Subcutaneous abdominal adipose tissue (tissue), 5 donors: ENCODE data around the gene TTC39B.

Experiments
- H3K27ac ChIP-seq: one replicate; pipeline ENCODE4 v1.7.0; 2013; ENCODE audit warnings: low read depth, mild to moderate bottlenecking, inconsistent platforms, low read length, moderate library complexity
- H3K27me3 ChIP-seq, 5 donors: one replicate each; pipeline ENCODE4 v1.7.0; 2013; ENCODE audit warnings: low read length in 5 of 5, inconsistent platforms in 1 of 5; ENCODE audit not compliant: control insufficient read depth in 5 of 5, insufficient read depth in 4 of 5
- H3K36me3 ChIP-seq, 5 donors: one replicate each; pipeline ENCODE4 v1.7.0; 2013; ENCODE audit warnings: low read length in 5 of 5; ENCODE audit not compliant: control insufficient read depth in 5 of 5, insufficient read depth in 5 of 5
- H3K4me1 ChIP-seq, 5 donors: one replicate each; pipeline ENCODE4 v1.7.0; 2013; ENCODE audit warnings: low read length in 5 of 5, mild to moderate bottlenecking in 3 of 5, moderate library complexity in 1 of 5; ENCODE audit not compliant: control insufficient read depth in 5 of 5, insufficient read depth in 5 of 5
- H3K4me3 ChIP-seq, 5 donors: one replicate each; pipeline ENCODE4 v1.7.0; 2013; ENCODE audit warnings: low read length in 5 of 5, low read depth in 1 of 5
- H3K9ac ChIP-seq, 5 donors: one replicate each; pipeline ENCODE4 v1.7.0; 2013; ENCODE audit warnings: low read length in 5 of 5, mild to moderate bottlenecking in 4 of 5, moderate library complexity in 3 of 5
- H3K9me3 ChIP-seq, 5 donors: one replicate each; pipeline ENCODE4 v1.7.0; 2013; ENCODE audit warnings: low read length in 5 of 5; ENCODE audit not compliant: control insufficient read depth in 5 of 5
- donor health status: healthy.
- donor health status: healthy.
- donor health status: healthy.
- donor health status: healthy.
- donor health status: healthy.

TTC39B gene

DNA sequence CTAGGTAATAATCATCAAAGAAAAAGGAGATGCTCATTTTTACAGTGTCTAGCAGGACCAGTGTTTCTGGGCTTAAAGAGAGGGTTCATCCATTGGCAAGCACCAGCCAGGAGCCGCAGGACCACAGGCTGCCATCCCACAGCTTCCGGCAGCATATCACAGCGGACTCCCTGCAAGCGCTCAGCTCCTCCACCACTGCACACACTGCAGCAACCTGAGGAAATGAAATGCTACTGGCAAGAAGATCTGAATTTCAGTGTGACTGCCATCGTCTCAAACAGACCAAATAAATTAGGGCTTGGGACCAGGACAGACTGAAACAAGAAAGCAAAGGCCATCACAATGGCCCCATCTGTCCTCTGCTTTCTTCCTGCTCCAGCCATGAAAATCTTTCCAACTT lies 114.2 kb downstream of the TTC39B start:
- no peak overlapping the region for H3K27ac ChIP-seq
- H3K9me3 ChIP-seq = peaks cover 0 to 4% (median 0%) of the 10 kb centered on the region in 5 donors
- H3K36me3 ChIP-seq = peaks cover 5 to 12% (median 6%) of the 10 kb centered on the region in 5 donors
- H3K4me1 ChIP-seq = no peaks in the 10 kb centered on the region
- H3K27me3 ChIP-seq = no peaks in the 10 kb centered on the region
- no peak overlapping the region for H3K9ac ChIP-seq
- H3K4me3 ChIP-seq = no peak overlapping the region

DNA sequence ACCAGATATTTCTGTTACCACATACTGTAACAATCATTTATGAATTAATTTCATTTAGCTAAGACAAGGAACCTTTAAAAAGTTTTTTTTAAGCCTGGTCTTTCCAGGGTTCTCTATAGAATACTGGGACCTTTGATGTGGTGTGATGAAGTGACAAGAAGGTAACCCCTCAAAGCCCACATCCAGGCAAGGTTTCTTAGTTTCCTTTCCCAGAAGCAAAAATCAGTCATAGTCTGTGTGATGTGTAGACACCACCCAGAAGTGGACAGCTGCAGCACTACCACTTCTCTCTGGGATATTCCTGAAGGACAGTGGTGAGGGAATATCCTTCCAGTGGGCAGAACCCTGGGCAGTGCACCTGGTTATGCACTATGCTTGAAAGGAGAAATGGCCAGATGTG lies 115.6 kb downstream of the TTC39B start:
- Histone ChIP-seq H3K4me3 (no peak overlapping the region), H3K36me3 (peaks cover 6 to 15% (median 11%) of the 10 kb centered on the region in 5 donors), H3K9ac (no peak overlapping the region), H3K9me3 (peaks cover 0 to 4% (median 0%) of the 10 kb centered on the region in 5 donors), H3K27ac (no peak overlapping the region), H3K4me1 (peaks cover 0 to 5% (median 0%) of the 10 kb centered on the region in 5 donors), H3K27me3 (no peaks in the 10 kb centered on the region)

DNA sequence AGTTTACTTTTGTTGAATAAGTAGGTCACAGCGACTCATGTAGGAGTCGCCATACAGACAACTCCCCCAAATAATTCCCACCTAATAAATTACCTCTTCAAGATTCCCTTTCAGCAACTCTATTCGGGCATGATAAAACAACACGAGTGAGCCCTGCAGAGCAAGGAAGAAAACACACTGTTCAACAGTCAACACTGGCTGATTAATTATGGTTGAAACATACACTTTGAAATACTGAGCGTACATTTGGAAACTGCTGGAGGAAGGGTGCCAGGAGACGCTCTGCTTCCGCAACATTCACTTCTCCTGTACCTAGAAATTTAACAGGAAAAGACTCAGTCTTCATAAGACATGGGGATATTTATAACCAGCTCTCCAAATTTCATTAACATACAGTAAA lies 117.5 kb downstream of the TTC39B start:
- Histone ChIP-seq H3K4me3 (no peak overlapping the region), H3K27me3 (no peaks in the 10 kb centered on the region), H3K27ac (no peak overlapping the region), H3K4me1 (peaks cover 0 to 5% (median 0%) of the 10 kb centered on the region in 5 donors), H3K36me3 (peaks cover 0 to 17% (median 12%) of the 10 kb centered on the region in 5 donors), H3K9ac (no peak overlapping the region), H3K9me3 (no peaks in the 10 kb centered on the region)

DNA sequence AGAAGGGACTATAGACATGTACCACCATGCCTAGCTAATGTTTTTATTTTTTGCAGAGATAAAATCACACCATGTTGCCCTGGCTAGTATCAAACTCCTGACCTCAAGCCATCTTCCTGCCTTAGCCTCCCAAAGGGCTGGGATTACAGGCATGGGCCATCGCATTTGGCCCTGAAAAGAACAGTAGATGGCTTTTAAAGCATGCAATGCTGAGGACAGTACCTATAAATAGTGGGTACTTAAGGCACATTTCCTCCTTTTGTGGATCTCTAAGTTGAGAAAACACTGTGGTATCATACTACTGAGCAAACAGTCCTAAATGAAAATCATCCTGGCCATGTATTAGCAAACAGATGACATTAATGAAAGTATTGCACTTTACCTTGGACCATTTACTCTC lies 119.4 kb downstream of the TTC39B start:
- no peak overlapping the region for H3K27ac ChIP-seq
- peaks cover 0 to 17% (median 9%) of the 10 kb centered on the region in 5 donors for H3K36me3 ChIP-seq

DNA sequence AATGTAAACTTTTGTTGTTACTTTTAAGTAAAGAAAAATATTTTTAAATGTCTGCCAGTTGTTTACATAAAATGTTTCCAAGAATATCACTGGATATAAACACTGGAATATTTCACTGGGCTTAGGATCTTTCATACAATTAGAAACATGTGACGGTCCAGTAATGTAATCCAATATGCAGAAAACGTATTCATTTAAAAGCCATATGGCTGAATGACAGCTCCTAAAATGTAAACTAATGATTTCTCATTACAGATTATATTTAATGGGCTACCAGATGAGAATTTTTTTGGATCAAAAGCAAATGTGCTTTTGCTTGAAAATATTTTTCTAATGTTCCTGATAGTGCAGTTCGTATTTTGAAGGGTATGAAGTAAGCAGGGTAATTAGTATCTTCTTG lies 124.3 kb downstream of the TTC39B start:
- Histone ChIP-seq H3K9me3 (no peaks in the 10 kb centered on the region), H3K27ac (no peak overlapping the region), H3K4me1 (peaks cover 0 to 4% (median 0%) of the 10 kb centered on the region in 5 donors), H3K27me3 (no peaks in the 10 kb centered on the region), H3K9ac (no peak overlapping the region), H3K36me3 (peaks cover 4 to 15% (median 6%) of the 10 kb centered on the region in 5 donors), H3K4me3 (no peak overlapping the region)

More for the DNA sequence above, 119.4 kb downstream of the TTC39B start:
- Histone ChIP-seq H3K27me3 (no peaks in the 10 kb centered on the region), H3K9ac (no peak overlapping the region), H3K4me1 (peaks cover 0 to 5% (median 0%) of the 10 kb centered on the region in 5 donors), H3K4me3 (no peak overlapping the region), H3K9me3 (no peaks in the 10 kb centered on the region)

DNA sequence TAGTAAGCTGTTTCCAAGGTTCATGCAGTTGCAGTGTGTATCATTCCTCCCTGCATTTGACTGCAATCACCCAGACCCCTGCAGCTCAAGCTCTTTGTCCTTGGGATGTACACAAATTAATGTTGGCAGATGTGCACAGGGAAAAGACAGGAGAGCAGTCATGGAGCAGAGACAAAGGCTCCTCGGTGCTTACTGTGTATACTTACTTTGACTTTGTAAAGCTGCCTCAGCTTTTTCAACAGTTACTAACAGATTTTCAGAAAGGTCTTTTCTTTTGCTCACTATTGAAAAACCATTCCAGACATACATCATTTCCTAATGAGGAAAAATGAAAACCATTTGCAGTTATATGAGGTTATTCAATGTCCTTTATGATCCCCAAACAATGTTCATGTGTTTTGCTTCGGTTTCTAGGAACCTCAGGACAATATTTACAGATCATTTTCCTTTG lies 124.9 kb downstream of the TTC39B start:
- no peaks in the 10 kb centered on the region for H3K9me3 ChIP-seq
- no peaks in the 10 kb centered on the region for H3K27me3 ChIP-seq
- no peak overlapping the region for H3K27ac ChIP-seq
- H3K36me3 ChIP-seq = peaks cover 0 to 11% (median 4%) of the 10 kb centered on the region in 5 donors
- no peak overlapping the region for H3K9ac ChIP-seq
- no peak overlapping the region for H3K4me3 ChIP-seq
- no peaks in the 10 kb centered on the region for H3K4me1 ChIP-seq

DNA sequence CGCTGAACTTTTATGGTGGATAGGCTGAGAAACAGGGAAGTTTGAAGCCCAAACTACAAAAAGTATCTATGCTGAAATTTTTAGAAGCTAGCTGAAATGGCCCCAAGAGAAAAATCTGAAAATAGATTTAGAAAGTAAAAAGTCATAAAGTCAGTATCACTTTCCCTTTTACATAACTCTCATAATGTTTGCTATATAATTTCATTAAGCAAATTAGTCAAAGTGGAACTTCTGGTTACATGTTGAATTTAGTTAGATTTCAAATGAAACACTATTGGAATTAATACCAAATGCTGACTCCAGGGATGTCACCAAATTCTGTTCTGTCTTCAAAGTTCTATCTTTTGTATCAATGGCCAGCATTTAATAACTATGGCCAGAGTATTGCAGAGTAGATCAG lies 126.9 kb downstream of the TTC39B start:
- H3K27me3 ChIP-seq = no peaks in the 10 kb centered on the region
- H3K27ac ChIP-seq = no peak overlapping the region
- peaks cover 0 to 14% (median 0%) of the 10 kb centered on the region in 5 donors for H3K36me3 ChIP-seq
- no peaks in the 10 kb centered on the region for H3K9me3 ChIP-seq
- no peak overlapping the region for H3K4me3 ChIP-seq
- H3K9ac ChIP-seq = no peak overlapping the region
- H3K4me1 ChIP-seq = no peaks in the 10 kb centered on the region

DNA sequence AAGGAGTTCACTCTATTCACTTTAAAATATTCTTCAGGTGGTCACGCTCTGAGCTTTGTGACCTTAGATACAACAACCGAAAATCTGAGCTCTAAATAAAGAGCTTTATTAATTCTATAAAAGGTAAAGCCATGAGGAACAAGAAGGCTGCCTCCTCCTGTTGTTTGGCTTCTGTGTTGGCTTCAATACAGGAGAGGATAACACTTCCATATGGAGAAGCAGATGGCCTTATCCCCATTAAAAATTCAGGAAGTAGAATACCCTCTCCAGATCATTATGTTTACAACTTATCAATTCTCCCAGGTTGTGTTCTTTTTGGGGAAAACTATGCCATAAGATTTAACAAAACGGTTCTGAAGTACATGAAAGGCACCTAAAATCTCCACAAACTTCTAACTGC lies 128.4 kb downstream of the TTC39B start:
- Histone ChIP-seq H3K9me3 (no peaks in the 10 kb centered on the region), H3K4me1 (no peaks in the 10 kb centered on the region), H3K27ac (no peak overlapping the region), H3K4me3 (no peak overlapping the region), H3K36me3 (peaks cover 0 to 15% (median 0%) of the 10 kb centered on the region in 5 donors), H3K27me3 (no peaks in the 10 kb centered on the region), H3K9ac (no peak overlapping the region)

DNA sequence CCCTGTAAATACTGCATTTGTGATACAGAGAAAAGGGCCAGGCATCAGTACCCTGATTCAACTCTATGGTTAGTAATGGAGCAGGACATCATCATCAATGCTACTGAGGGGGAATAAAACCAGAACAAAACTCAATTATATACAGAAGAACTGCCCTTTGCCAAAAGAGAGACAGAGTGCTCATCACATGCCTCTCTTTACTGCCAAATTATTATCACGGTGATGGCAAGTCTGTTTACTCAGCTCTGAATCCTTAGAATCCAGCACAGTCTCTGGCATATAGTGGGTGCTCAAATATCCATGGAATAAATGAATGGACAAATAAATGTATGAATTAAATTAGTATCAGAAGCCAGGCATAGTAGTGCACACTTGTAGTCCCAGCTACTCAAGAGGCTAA lies 130.2 kb downstream of the TTC39B start:
- H3K36me3 ChIP-seq = peaks cover 0 to 13% (median 0%) of the 10 kb centered on the region in 5 donors

DNA sequence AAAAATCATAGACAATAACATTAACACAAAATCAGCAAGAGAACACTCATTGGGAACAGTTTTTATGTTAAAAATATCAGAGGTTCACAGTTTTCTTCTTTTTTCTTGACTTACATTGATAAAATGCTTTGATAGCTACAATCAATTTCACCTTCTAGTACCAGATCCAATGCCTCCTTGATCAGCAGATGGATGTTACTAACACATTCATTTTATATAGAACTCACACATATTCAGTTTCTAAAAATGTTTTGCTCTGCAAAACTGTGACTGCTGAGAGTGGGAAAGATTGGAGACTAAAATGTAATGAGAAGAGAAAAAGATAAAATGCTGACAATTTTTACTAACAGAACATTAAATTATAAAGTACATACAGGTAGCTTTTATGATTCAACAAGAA lies 143.1 kb downstream of the TTC39B start:
- H3K9me3 ChIP-seq = no peaks in the 10 kb centered on the region
- no peaks in the 10 kb centered on the region for H3K4me1 ChIP-seq
- no peak overlapping the region for H3K27ac ChIP-seq
- H3K27me3 ChIP-seq = no peaks in the 10 kb centered on the region
- H3K36me3 ChIP-seq = no peaks in the 10 kb centered on the region
- no peak overlapping the region for H3K9ac ChIP-seq
- no peak overlapping the region for H3K4me3 ChIP-seq

More for the DNA sequence above, 130.2 kb downstream of the TTC39B start:
- H3K4me3 ChIP-seq = no peak overlapping the region
- H3K9ac ChIP-seq = no peak overlapping the region
- H3K9me3 ChIP-seq = no peaks in the 10 kb centered on the region
- no peaks in the 10 kb centered on the region for H3K4me1 ChIP-seq
- no peaks in the 10 kb centered on the region for H3K27me3 ChIP-seq
- no peak overlapping the region for H3K27ac ChIP-seq
